Mesendoderm (in vitro differentiated cells): Measurements from ENCODE around the gene MEGF6.
A peak's percentile ranks its signal among the peaks of the same experiment; 100 is the strongest.
"Not testable (repeated sequence)": the region's sequence is repeated elsewhere in the genome, so short reads cannot be mapped to it uniquely, and the experiment has no call there.

Experiments
- DNase-seq: peaks from one replicate; pipeline ENCODE4 v3.0.0; 2013
- H2AK5ac ChIP-seq: 2 replicates; pipeline ENCODE4 v1.6.1; 2013; ENCODE audit warnings: low read length, inconsistent platforms
- H2BK120ac ChIP-seq: 2 replicates; pipeline ENCODE4 v1.6.1; 2013; ENCODE audit warnings: low read depth, mild to moderate bottlenecking, low read length, moderate library complexity, mixed read lengths
- H2BK15ac ChIP-seq: replicated peaks from 2 replicates; pipeline ENCODE4 v1.6.1; 2013; ENCODE audit warnings: low read depth, mild to moderate bottlenecking, moderate library complexity
- H2BK5ac ChIP-seq: 2 replicates; pipeline ENCODE4 v1.6.1; 2013; ENCODE audit warnings: low read length, inconsistent platforms
- H3K18ac ChIP-seq: 2 replicates; pipeline ENCODE4 v1.6.1; 2013; ENCODE audit warnings: mild to moderate bottlenecking, low read length, mixed read lengths
- H3K23ac ChIP-seq: one replicate; pipeline ENCODE4 v1.6.1; 2013; ENCODE audit warnings: low read length
- H3K27ac ChIP-seq: 2 replicates; pipeline ENCODE4 v1.5.1; 2013; ENCODE audit warnings: low read depth, mild to moderate bottlenecking, inconsistent platforms, low read length, moderate library complexity
- H3K27me3 ChIP-seq: 2 replicates; pipeline ENCODE4 v1.6.1; 2013; ENCODE audit warnings: low read length, control low read depth, mild to moderate bottlenecking, inconsistent platforms; ENCODE audit not compliant: insufficient read depth, poor library complexity
- H3K36me3 ChIP-seq: 2 replicates; pipeline ENCODE4 v1.6.1; 2013; ENCODE audit warnings: low read length, inconsistent platforms; ENCODE audit not compliant: control insufficient read depth, insufficient read depth
- H3K4ac ChIP-seq: one replicate; pipeline ENCODE4 v1.6.1; 2013; ENCODE audit warnings: low read depth, mild to moderate bottlenecking, low read length, moderate library complexity
- H3K4me1 ChIP-seq: 2 replicates; pipeline ENCODE4 v1.6.1; 2013; ENCODE audit warnings: low read depth, low read length, inconsistent platforms; ENCODE audit not compliant: control insufficient read depth
- H3K4me2 ChIP-seq: 2 replicates; pipeline ENCODE4 v1.6.1; 2013; ENCODE audit warnings: low read length
- H3K4me3 ChIP-seq: 2 replicates; pipeline ENCODE4 v1.5.1; 2013; ENCODE audit warnings: mild to moderate bottlenecking, low read length
- H3K56ac ChIP-seq: one replicate; pipeline ENCODE4 v1.6.1; 2013; ENCODE audit warnings: low read length
- H3K79me1 ChIP-seq: 2 replicates; pipeline ENCODE4 v1.6.1; 2013; ENCODE audit warnings: low read length, inconsistent platforms
- H3K79me2 ChIP-seq: 2 replicates; pipeline ENCODE4 v1.6.1; 2013; ENCODE audit warnings: mild to moderate bottlenecking, low read length; ENCODE audit not compliant: control insufficient read depth, insufficient read depth
- H3K9ac ChIP-seq: 2 replicates; pipeline ENCODE4 v1.6.1; 2013; ENCODE audit warnings: low read length, inconsistent platforms
- H4K5ac ChIP-seq: one replicate; pipeline ENCODE4 v1.6.1; 2013; ENCODE audit warnings: low read length
- H4K8ac ChIP-seq: one replicate; pipeline ENCODE4 v1.6.1; 2013; ENCODE audit warnings: low read depth, mild to moderate bottlenecking, control low read depth, low read length, moderate library complexity
- WGBS: extraction: QIAGEN DNeasy Blood & Tissue Kit; methylation state at CpG from one replicate; pipeline ENCODE4 v1.1.7; 2013; ENCODE audit warnings: low lambda C conversion rate, missing lambda C conversion rate; ENCODE audit not compliant: insufficient coverage; ENCODE audit errors: extremely low coverage; 5-methylcytosine and 5-hydroxymethylcytosine counted together

The MEGF6 gene

GRCh38 chr1:3590139-3590763 is 21.1 kb downstream of the MEGF6 start:
- Histone ChIP-seq H3K4me3 (no peak overlapping the region), H3K79me2 (no peaks in the 10 kb centered on the region), H3K79me1 (no peaks in the 10 kb centered on the region), H3K4me2 (no peak overlapping the region), H3K4me1 (no peaks in the 10 kb centered on the region), H4K5ac (no peak overlapping the region), H2BK15ac (no peak overlapping the region), H2BK120ac (no peak overlapping the region), H3K4ac (no peak overlapping the region), H2BK5ac (no peak overlapping the region), H3K27me3 (no peaks in the 10 kb centered on the region), H3K36me3 (no peaks in the 10 kb centered on the region), H2AK5ac (no peak overlapping the region), H3K27ac (no peak overlapping the region), H3K23ac (no peak overlapping the region), H3K9ac (peak overlapping the region; percentile 8), H3K56ac (peak overlapping the region; percentile 30), H3K18ac (no peak overlapping the region), H4K8ac (no peak overlapping the region)
- DNase-seq = no peak
- WGBS = no CpG with 5 or more reads among the region's 27 CpGs

- Histone ChIP-seq H3K4ac (no peak overlapping the region), H3K36me3 (no peaks in the 10 kb centered on the region), H3K79me2 (no peaks in the 10 kb centered on the region), H2BK120ac (no peak overlapping the region), H4K8ac (no peak overlapping the region), H3K18ac (no peak overlapping the region), H3K79me1 (no peaks in the 10 kb centered on the region), H3K27ac (no peak overlapping the region), H3K23ac (no peak overlapping the region), H2BK15ac (no peak overlapping the region), H3K4me2 (no peak overlapping the region), H3K4me3 (no peak overlapping the region), H2AK5ac (no peak overlapping the region), H2BK5ac (no peak overlapping the region), H3K27me3 (no peaks in the 10 kb centered on the region), H3K4me1 (no peaks in the 10 kb centered on the region), H3K56ac (no peak overlapping the region), H4K5ac (no peak overlapping the region), H3K9ac (no peak overlapping the region)
- WGBS = no CpG with 5 or more reads among the region's 5 CpGs
- DNase-seq = no peak
Measured at GRCh38 chr1:3588395-3588794, 22.9 kb downstream of the MEGF6 start.

- DNase-seq = no peak
- no peak overlapping the region for H3K4me2 ChIP-seq
- H3K4me1 ChIP-seq = no peaks in the 10 kb centered on the region
- no peak overlapping the region for H4K5ac ChIP-seq
- H3K27ac ChIP-seq = no peak overlapping the region
- no peak overlapping the region for H2BK120ac ChIP-seq
- H3K79me2 ChIP-seq = no peaks in the 10 kb centered on the region
- no peak overlapping the region for H2BK15ac ChIP-seq
- H3K23ac ChIP-seq = no peak overlapping the region
- no peak overlapping the region for H2BK5ac ChIP-seq
- H3K4ac ChIP-seq = no peak overlapping the region
- no peak overlapping the region for H3K9ac ChIP-seq
- no peaks in the 10 kb centered on the region for H3K27me3 ChIP-seq
- H3K4me3 ChIP-seq = no peak overlapping the region
- no peak overlapping the region for H3K56ac ChIP-seq
- H4K8ac ChIP-seq = no peak overlapping the region
- no peak overlapping the region for H3K18ac ChIP-seq
- H2AK5ac ChIP-seq = no peak overlapping the region
- no peaks in the 10 kb centered on the region for H3K79me1 ChIP-seq
- no peaks in the 10 kb centered on the region for H3K36me3 ChIP-seq
- no CpG with 5 or more reads among the region's 24 CpGs for WGBS
Measured at GRCh38 chr1:3586986-3587759, 24.1 kb downstream of the MEGF6 start.

- H3K4me2 ChIP-seq = no peak overlapping the region
- H2AK5ac ChIP-seq = no peak overlapping the region
- H3K56ac ChIP-seq = no peak overlapping the region
- H3K36me3 ChIP-seq = no peaks in the 10 kb centered on the region
- H3K27me3 ChIP-seq = no peaks in the 10 kb centered on the region
- no peak overlapping the region for H4K8ac ChIP-seq
- no peak overlapping the region for H2BK5ac ChIP-seq
- no peak overlapping the region for H3K23ac ChIP-seq
- no peak overlapping the region for H2BK120ac ChIP-seq
- WGBS = no CpG with 5 or more reads among the region's 19 CpGs
- no peak overlapping the region for H3K4ac ChIP-seq
- H3K27ac ChIP-seq = no peak overlapping the region
- no peaks in the 10 kb centered on the region for H3K79me1 ChIP-seq
- no peaks in the 10 kb centered on the region for H3K79me2 ChIP-seq
- H3K4me3 ChIP-seq = no peak overlapping the region
- H2BK15ac ChIP-seq = no peak overlapping the region
- H3K4me1 ChIP-seq = no peaks in the 10 kb centered on the region
- DNase-seq = no peak
- no peak overlapping the region for H3K9ac ChIP-seq
- no peak overlapping the region for H3K18ac ChIP-seq
- no peak overlapping the region for H4K5ac ChIP-seq
Measured at GRCh38 chr1:3585940-3586568, 25.3 kb downstream of the MEGF6 start.

- H3K4me3 ChIP-seq, H3K79me2 ChIP-seq, H3K27ac ChIP-seq, H2BK5ac ChIP-seq, H3K9ac ChIP-seq, H2AK5ac ChIP-seq, H3K18ac ChIP-seq, H3K27me3 ChIP-seq, H3K36me3 ChIP-seq, H2BK120ac ChIP-seq, H3K79me1 ChIP-seq, H3K4ac ChIP-seq, H4K5ac ChIP-seq, H2BK15ac ChIP-seq, H3K23ac ChIP-seq, H4K8ac ChIP-seq, DNase-seq, H3K4me1 ChIP-seq, H3K4me2 ChIP-seq, H3K56ac ChIP-seq: not testable (repeated sequence)
- no CpG with 5 or more reads among the region's 6 CpGs for WGBS
Measured at GRCh38 chr1:3585353-3585868, 25.9 kb downstream of the MEGF6 start.
